Peyer's patch (tissue), 4 donors: Measurements from ENCODE around the gene FBXO28.

ENCODE experiments used
- CTCF ChIP-seq, 6 experiments: fragments of 450-650 bp in 4 of 6; fragments of 200-600 bp in 2 of 6; sonication (generic) in 1 of 6; IDR thresholded peaks; one replicate each; pipeline ENCODE4 v1.5.1; 2017 to 2019; ENCODE audit warnings: antibody characterized with exemption in 6 of 6, mild to moderate bottlenecking in 3 of 6, moderate library complexity in 1 of 6
- POLR2A ChIP-seq, 2 donors: fragments of 450-650 bp; IDR thresholded peaks; one replicate each; pipeline ENCODE4 v1.5.1; 2017; ENCODE audit warnings: antibody characterized with exemption in 2 of 2, mild to moderate bottlenecking in 2 of 2, moderate library complexity in 2 of 2

- TF ChIP-seq CTCF (IDR thresholded peaks at IDR 0.05) = no peak
- no peak for TF ChIP-seq POLR2A (IDR thresholded peaks at IDR 0.05)
These were observed 17.1 kb upstream of the FBXO28 start for GRCh38 chr1:224096773-224097172.
